Thoracic aorta (tissue), 2 donors: ENCODE results near the gene SBNO1. TPM values are rescaled to one million over a fixed set of nuclear protein-coding genes. Genes with fewer than 3 reads are reported as not detected.

Experiments
- ATAC-seq: fragments of 150-250 bp; one replicate; pipeline ENCODE4 v1.8.0; 2017; ENCODE audit warnings: low read depth; ENCODE audit not compliant: insufficient number of reproducible peaks, low FRiP score
- DNase-seq: peaks from one replicate; pipeline ENCODE4 v3.0.0-alpha.2; 2020; ENCODE audit warnings: low spot score
- H3K27ac ChIP-seq, 2 donors: fragments of 200-600 bp; sonication (generic); 1 replicate in 1 of 2; 2 replicates in 1 of 2; pipeline ENCODE4 v1.5.1; 2016; ENCODE audit warnings: mild to moderate bottlenecking in 2 of 2, moderate library complexity in 2 of 2
- H3K27me3 ChIP-seq: fragments of 200-600 bp; sonication (generic); replicated peaks from 2 replicates; pipeline ENCODE4 v1.6.0; 2016; ENCODE audit warnings: mild to moderate bottlenecking; ENCODE audit not compliant: insufficient read depth
- H3K36me3 ChIP-seq: fragments of 200-600 bp; sonication (generic); one replicate; pipeline ENCODE4 v1.5.1; 2016
- H3K4me1 ChIP-seq, 2 donors: fragments of 200-600 bp; sonication (generic); 1 replicate in 1 of 2; 2 replicates in 1 of 2; pipeline versions ENCODE4 v1.5.1 to v1.6.0; 2016; ENCODE audit warnings: low read depth in 2 of 2, mild to moderate bottlenecking in 1 of 2; ENCODE audit not compliant: control insufficient read depth in 1 of 2
- H3K4me3 ChIP-seq: fragments of 200-600 bp; sonication (generic); 2 replicates; pipeline ENCODE4 v1.5.1; 2016; ENCODE audit warnings: mild to moderate bottlenecking
- H3K9me3 ChIP-seq: fragments of 200-600 bp; sonication (generic); 2 replicates; pipeline ENCODE4 v1.5.1; 2016
- CTCF ChIP-seq: fragments of 200-600 bp; sonication (generic); IDR thresholded peaks from one replicate; pipeline ENCODE4 v1.5.1; 2019; ENCODE audit warnings: antibody characterized with exemption
- total RNA-seq, 2 donors: library from RNA; depleted of rRNA; stranded (reverse); fragments of >200 nt; gene quantifications; one replicate each; pipeline versions ENCODE4 v1.1.0 to v1.2.3, GENCODE V29; 2016

The SBNO1 gene
- total RNA-seq, 2 donors from 2014 or later: 15.6 to 25.0 TPM

- H3K9me3 ChIP-seq: no peaks in the 10 kb centered on the region
- ATAC-seq (no peak), DNase-seq (no peak)
- no peak overlapping the region for H3K4me3 ChIP-seq
- no peak for TF ChIP-seq CTCF
- H3K36me3 ChIP-seq: no peaks in the 10 kb centered on the region
- H3K4me1 ChIP-seq: peaks cover 0 to 6% of the 10 kb centered on the region in 2 donors
- H3K27me3 ChIP-seq: no peaks in the 10 kb centered on the region
- no peak overlapping the region for H3K27ac ChIP-seq
Measured at GRCh38 chr12:123354600-123354999, 10.0 kb downstream of the SBNO1 start.

GRCh38 chr12:123351349-123351748 lies 13.3 kb downstream of the SBNO1 start:
- Histone ChIP-seq H3K27ac (no peak overlapping the region), H3K4me1 (peaks cover 0 to 2% of the 10 kb centered on the region in 2 donors), H3K36me3 (peaks cover 11% of the 10 kb centered on the region), H3K4me3 (no peak overlapping the region), H3K27me3 (no peaks in the 10 kb centered on the region), H3K9me3 (no peaks in the 10 kb centered on the region)
- no peak for TF ChIP-seq CTCF
- DNase-seq (no peak), ATAC-seq (no peak)

GRCh38 chr12:123346946-123347345 lies 17.7 kb downstream of the SBNO1 start:
- no peak for ATAC-seq
- no peak for TF ChIP-seq CTCF
- no peak for DNase-seq
- H3K9me3 ChIP-seq: no peaks in the 10 kb centered on the region
- H3K36me3 ChIP-seq: peaks cover 32% of the 10 kb centered on the region
- H3K4me1 ChIP-seq: no peaks in the 10 kb centered on the region
- H3K27me3 ChIP-seq: no peaks in the 10 kb centered on the region
- no peak overlapping the region for H3K4me3 ChIP-seq
- no peak overlapping the region for H3K27ac ChIP-seq

- H3K36me3 ChIP-seq: peaks cover 50% of the 10 kb centered on the region
- no peak overlapping the region for H3K4me3 ChIP-seq
- H3K9me3 ChIP-seq: no peaks in the 10 kb centered on the region
- H3K27me3 ChIP-seq: no peaks in the 10 kb centered on the region
- DNase-seq: no peak
- ATAC-seq: no peak
- no peak overlapping the region for H3K27ac ChIP-seq
- no peaks in the 10 kb centered on the region for H3K4me1 ChIP-seq
- TF ChIP-seq CTCF: no peak
Measured at GRCh38 chr12:123344086-123344485, 20.6 kb downstream of the SBNO1 start.

- no peak for ATAC-seq
- Histone ChIP-seq H3K4me3 (no peak overlapping the region), H3K27ac (no peak overlapping the region), H3K4me1 (no peaks in the 10 kb centered on the region), H3K9me3 (no peaks in the 10 kb centered on the region), H3K36me3 (peaks cover 33% of the 10 kb centered on the region), H3K27me3 (no peaks in the 10 kb centered on the region)
- TF ChIP-seq CTCF: no peak
- DNase-seq: no peak
Measured at GRCh38 chr12:123337070-123337469, 27.6 kb downstream of the SBNO1 start.
